Liver (tissue), 3 donors: Measurements from ENCODE around the gene DUSP2.

Experiments used
- ATF3 ChIP-seq: IDR thresholded peaks from 2 replicates; pipeline ENCODE4 v1.6.1; 2016; ENCODE audit warnings: antibody characterized with exemption
- CTCF ChIP-seq: fragments of 150-350 bp; IDR thresholded peaks from 2 replicates; pipeline ENCODE4 v1.5.1; 2017; ENCODE audit warnings: improper control_type of control experiment, low read depth, low read length; ENCODE audit not compliant: missing input control
- EGR1 ChIP-seq, 2 donors: IDR thresholded peaks; 2 replicates each; pipeline ENCODE4 v1.6.1; 2016 to 2018; ENCODE audit warnings: antibody characterized with exemption in 2 of 2, low read depth in 2 of 2
- FOXA1 ChIP-seq: IDR thresholded peaks from 2 replicates; pipeline ENCODE4 v1.6.1; 2016; ENCODE audit warnings: antibody characterized with exemption
- GABPA ChIP-seq, 2 donors: IDR thresholded peaks in 1 of 2; conservative IDR thresholded peaks in 1 of 2; 2 replicates each; pipeline ENCODE4 v1.6.1; 2016; ENCODE audit warnings: antibody characterized with exemption in 2 of 2, mild to moderate bottlenecking in 1 of 2, moderate library complexity in 1 of 2
- HNF4A ChIP-seq, 2 donors: conservative IDR thresholded peaks; 2 replicates each; pipeline ENCODE4 v1.6.1; 2016; ENCODE audit warnings: antibody characterized with exemption in 2 of 2, mild to moderate bottlenecking in 2 of 2
- NR2F2 ChIP-seq: IDR thresholded peaks from 2 replicates; pipeline ENCODE4 v1.6.1; 2016; ENCODE audit warnings: antibody characterized with exemption
- RAD21 ChIP-seq, 2 donors: IDR thresholded peaks; 2 replicates each; pipeline ENCODE4 v1.6.1; 2016; ENCODE audit warnings: antibody characterized with exemption in 2 of 2, mild to moderate bottlenecking in 2 of 2
- SP1 ChIP-seq: IDR thresholded peaks from 2 replicates; pipeline ENCODE4 v1.6.1; 2018; ENCODE audit warnings: antibody characterized with exemption, mild to moderate bottlenecking
- TAF1 ChIP-seq: conservative IDR thresholded peaks from 2 replicates; pipeline ENCODE4 v1.6.1; 2016; ENCODE audit warnings: antibody characterized with exemption, mild to moderate bottlenecking
- YY1 ChIP-seq: IDR thresholded peaks from 2 replicates; pipeline ENCODE4 v1.6.1; 2016; ENCODE audit warnings: antibody characterized with exemption, mild to moderate bottlenecking
- TF ChIP-seq, protein P1 (sequence below): IDR thresholded peaks from 2 replicates; pipeline ENCODE4 v1.6.1; 2016; ENCODE audit warnings: antibody characterized with exemption
- TF ChIP-seq, protein P2 (sequence below): IDR thresholded peaks from 2 replicates; pipeline ENCODE4 v1.6.1; 2016; ENCODE audit warnings: antibody characterized with exemption, mild to moderate bottlenecking
- TF ChIP-seq, protein P3 (sequence below): IDR thresholded peaks from 2 replicates; pipeline ENCODE4 v1.6.1; 2016; ENCODE audit warnings: antibody characterized with exemption
- donor health status: healthy.
- donor health status: healthy.

DNA sequence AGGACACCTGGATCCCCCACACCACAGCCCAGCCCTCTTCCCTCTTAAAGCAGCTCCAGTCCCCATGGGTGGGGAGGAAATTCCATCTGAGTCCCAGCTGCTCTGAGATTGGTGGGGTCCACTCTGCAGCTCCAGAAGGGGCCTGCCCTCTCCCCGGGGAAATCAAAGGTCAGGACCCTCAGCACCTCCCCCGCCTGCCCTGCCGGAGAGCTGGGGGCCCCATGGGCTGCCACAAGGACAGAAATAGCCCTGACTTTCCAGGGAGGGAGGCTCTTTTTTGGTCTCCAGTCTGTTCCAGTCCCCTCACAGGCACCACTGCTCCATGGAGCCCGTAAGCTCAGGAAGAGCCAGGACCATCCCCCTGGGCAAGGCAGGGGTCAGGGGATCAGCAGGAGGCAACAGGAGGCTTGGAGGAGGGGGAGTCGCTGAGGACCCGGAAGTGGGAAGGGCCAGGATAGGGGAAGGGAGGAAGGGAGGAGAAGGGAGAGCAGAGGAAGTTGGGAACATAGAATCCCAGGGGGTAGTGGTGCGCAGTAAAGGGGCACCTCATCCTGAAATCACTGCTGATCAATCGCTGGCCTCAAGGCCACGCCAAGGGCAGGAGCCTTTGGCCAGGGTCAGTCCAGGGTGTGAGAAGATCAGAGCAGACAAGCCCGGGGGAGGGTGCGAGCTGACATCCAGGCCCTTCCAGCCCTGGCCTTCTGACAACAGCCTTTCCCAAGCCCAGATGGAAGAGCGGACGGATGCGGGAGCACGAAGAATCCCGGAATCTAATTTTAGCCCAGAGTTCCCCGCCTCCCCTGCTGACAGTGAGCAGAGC lies 36.5 kb downstream of the DUSP2 start:
- TF ChIP-seq, protein P1, sequence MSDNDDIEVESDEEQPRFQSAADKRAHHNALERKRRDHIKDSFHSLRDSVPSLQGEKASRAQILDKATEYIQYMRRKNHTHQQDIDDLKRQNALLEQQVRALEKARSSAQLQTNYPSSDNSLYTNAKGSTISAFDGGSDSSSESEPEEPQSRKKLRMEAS = no peak
- no peak for TF ChIP-seq RAD21 (IDR thresholded peaks at IDR 0.05)
- no peak for TF ChIP-seq TAF1
- TF ChIP-seq CTCF = no peak
- no peak for TF ChIP-seq FOXA1
- no peak for TF ChIP-seq GABPA (IDR thresholded peaks at IDR 0.05 in 1 of 2, conservative IDR thresholded peaks at IDR 0.05 in 1 of 2)
- no peak for TF ChIP-seq ATF3
- TF ChIP-seq, protein P2, sequence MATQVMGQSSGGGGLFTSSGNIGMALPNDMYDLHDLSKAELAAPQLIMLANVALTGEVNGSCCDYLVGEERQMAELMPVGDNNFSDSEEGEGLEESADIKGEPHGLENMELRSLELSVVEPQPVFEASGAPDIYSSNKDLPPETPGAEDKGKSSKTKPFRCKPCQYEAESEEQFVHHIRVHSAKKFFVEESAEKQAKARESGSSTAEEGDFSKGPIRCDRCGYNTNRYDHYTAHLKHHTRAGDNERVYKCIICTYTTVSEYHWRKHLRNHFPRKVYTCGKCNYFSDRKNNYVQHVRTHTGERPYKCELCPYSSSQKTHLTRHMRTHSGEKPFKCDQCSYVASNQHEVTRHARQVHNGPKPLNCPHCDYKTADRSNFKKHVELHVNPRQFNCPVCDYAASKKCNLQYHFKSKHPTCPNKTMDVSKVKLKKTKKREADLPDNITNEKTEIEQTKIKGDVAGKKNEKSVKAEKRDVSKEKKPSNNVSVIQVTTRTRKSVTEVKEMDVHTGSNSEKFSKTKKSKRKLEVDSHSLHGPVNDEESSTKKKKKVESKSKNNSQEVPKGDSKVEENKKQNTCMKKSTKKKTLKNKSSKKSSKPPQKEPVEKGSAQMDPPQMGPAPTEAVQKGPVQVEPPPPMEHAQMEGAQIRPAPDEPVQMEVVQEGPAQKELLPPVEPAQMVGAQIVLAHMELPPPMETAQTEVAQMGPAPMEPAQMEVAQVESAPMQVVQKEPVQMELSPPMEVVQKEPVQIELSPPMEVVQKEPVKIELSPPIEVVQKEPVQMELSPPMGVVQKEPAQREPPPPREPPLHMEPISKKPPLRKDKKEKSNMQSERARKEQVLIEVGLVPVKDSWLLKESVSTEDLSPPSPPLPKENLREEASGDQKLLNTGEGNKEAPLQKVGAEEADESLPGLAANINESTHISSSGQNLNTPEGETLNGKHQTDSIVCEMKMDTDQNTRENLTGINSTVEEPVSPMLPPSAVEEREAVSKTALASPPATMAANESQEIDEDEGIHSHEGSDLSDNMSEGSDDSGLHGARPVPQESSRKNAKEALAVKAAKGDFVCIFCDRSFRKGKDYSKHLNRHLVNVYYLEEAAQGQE = no peak
- TF ChIP-seq, protein P3, sequence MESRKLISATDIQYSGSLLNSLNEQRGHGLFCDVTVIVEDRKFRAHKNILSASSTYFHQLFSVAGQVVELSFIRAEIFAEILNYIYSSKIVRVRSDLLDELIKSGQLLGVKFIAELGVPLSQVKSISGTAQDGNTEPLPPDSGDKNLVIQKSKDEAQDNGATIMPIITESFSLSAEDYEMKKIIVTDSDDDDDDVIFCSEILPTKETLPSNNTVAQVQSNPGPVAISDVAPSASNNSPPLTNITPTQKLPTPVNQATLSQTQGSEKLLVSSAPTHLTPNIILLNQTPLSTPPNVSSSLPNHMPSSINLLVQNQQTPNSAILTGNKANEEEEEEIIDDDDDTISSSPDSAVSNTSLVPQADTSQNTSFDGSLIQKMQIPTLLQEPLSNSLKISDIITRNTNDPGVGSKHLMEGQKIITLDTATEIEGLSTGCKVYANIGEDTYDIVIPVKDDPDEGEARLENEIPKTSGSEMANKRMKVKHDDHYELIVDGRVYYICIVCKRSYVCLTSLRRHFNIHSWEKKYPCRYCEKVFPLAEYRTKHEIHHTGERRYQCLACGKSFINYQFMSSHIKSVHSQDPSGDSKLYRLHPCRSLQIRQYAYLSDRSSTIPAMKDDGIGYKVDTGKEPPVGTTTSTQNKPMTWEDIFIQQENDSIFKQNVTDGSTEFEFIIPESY = no peak
- peak; percentile 21 for TF ChIP-seq SP1
- TF ChIP-seq HNF4A (conservative IDR thresholded peaks at IDR 0.05) = no peak
- TF ChIP-seq YY1 = no peak
- TF ChIP-seq NR2F2 = peak; percentile 75
- TF ChIP-seq EGR1 (IDR thresholded peaks at IDR 0.05; ENCODE audit: low read depth in 2 of 2) = no peak
